ENCODE results near the gene PCK1. TPM values are rescaled to one million over a fixed set of nuclear protein-coding genes. Genes with fewer than 3 reads are reported as not detected.

PCK1 gene
- total and polyA plus RNA-seq, 2 of the 8 experiments (the other 6 are each of a cell fraction or from before 2014, with no cell fraction given) = not detected

DNA sequence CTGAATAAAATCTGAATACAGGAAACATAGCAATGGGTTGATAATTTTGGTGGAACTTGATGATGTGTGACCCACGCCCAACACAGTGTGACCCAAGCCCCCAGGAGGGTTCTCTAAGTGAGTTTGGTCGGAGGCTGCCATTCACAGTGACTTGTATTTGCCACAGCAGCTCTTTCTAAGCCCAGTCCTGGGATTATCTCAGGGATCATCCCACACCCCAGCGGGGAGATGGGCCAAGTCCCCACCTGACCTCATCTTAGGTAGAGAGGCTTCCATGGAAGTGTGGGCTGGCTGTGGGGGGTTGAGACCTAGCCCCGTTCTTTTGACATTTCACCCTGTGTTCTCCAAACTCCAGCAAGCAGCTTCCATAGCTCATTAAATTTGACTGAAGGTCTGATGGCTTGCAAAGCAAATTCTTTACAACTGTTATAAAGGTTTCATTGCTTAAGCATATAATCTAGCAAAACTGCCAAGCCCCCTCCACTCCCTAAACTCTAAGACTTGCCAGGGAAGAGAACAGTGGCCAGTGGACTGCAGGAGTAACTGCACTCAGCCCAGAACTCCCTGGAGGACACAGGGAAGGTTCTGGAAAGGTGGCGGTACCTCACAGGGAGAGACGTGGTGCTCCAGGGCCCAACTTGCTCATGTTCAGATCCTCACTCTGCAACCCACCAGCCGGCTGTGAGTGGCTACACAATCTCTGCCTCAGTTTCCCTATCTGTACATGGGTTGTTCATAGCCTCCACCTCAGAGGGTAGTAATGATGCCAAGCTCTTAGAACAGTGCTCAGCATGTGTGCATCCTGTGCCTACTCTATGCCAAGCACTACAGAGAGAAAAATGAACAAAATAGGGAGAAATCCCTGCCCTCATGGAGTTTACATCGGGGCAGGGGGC, 1.0 kb upstream of the PCK1 start (continued):
- TF ChIP-seq CHD1 (IDR thresholded peaks at IDR 0.05; ENCODE audit: low read depth, low read length) = no peak
- TF ChIP-seq RBBP5 (IDR thresholded peaks at IDR 0.05; ENCODE audit: borderline replicate concordance, low read depth, low read length) = no peak
- TF ChIP-seq SP4 (IDR thresholded peaks at IDR 0.05; ENCODE audit: low read length) = no peak
- no peak for TF ChIP-seq KDM4A (IDR thresholded peaks at IDR 0.05; ENCODE audit: low read depth, low read length, severe bottlenecking)
- TF ChIP-seq RNF2 (IDR thresholded peaks at IDR 0.05; ENCODE audit: borderline replicate concordance, low read depth, low read length, missing control alignments, poor library complexity, severe bottlenecking) = no peak
- TF ChIP-seq POLR2AphosphoS5 (IDR thresholded peaks at IDR 0.05; ENCODE audit: low read depth, low read length) = no peak
- TF ChIP-seq TCF12 (IDR thresholded peaks at IDR 0.05; ENCODE audit: low read depth, low read length) = no peak

Data from H1 (cell line).